Activated CD4-positive, alpha-beta memory T cell treated with anti-CD3 and anti-CD28 coated beads for 36 hours (primary cell): ENCODE results near the gene CCDC142. TPM values are rescaled to one million over a fixed set of nuclear protein-coding genes. Genes with fewer than 3 reads are reported as not detected.

ENCODE experiments used
- CTCF ChIA-PET: fragments of 350-600 bp; sonication (Branson Sonifier 250); formaldehyde crosslinking; loops from one replicate; lab custom pipeline; 2021; ENCODE audit warnings: antibody characterized with exemption, inconsistent platforms; lab: Charles Lee
- POLR2A ChIA-PET: fragments of 350-600 bp; sonication (Branson Sonifier 250); formaldehyde crosslinking; loops from one replicate; lab custom pipeline; 2021; ENCODE audit warnings: antibody characterized with exemption; lab: Charles Lee
- DNase-seq: peaks from one replicate; pipeline ENCODE4 v3.0.0-alpha.2; 2020
- H3K27ac Mint-ChIP-seq: one replicate; pipeline ENCODE4 v1.8.0; 2021; ENCODE audit warnings: mixed read lengths
- H3K27me3 Mint-ChIP-seq: one replicate; pipeline ENCODE4 v1.8.0; 2021; ENCODE audit warnings: mixed read lengths
- H3K36me3 Mint-ChIP-seq: one replicate; pipeline ENCODE4 v1.8.0; 2021; ENCODE audit warnings: mixed read lengths
- H3K4me1 Mint-ChIP-seq: one replicate; pipeline ENCODE4 v1.8.0; 2021; ENCODE audit warnings: low read depth, mixed read lengths
- H3K4me3 Mint-ChIP-seq: one replicate; pipeline ENCODE4 v1.8.0; 2021; ENCODE audit warnings: mild to moderate bottlenecking, mixed read lengths
- H3K9me3 Mint-ChIP-seq: one replicate; pipeline ENCODE4 v1.8.0; 2021; ENCODE audit warnings: mixed read lengths
- intact Hi-C: fragments of 100-400 bp; cut with micrococcal nuclease; formaldehyde crosslinking; loops from one replicate; pipeline ENCODE4 v1.15.1; 2023
- total RNA-seq, 2 experiments: library from RNA; stranded (reverse); gene quantifications; one replicate each; pipeline ENCODE4 v1.2.3, GENCODE V29; 2021

CCDC142 gene
- total RNA-seq, 2 experiments from 2014 or later, result 10.1 to 10.8 TPM

- H3K9me3 Mint-ChIP-seq, result no peaks in the 10 kb centered on the region
- no peak overlapping the region for H3K4me3 Mint-ChIP-seq
- ChIA-PET POLR2A (interaction anchor here (0.8 kb wide), 1 partner anchor 15 kb away, joined by 4 read pairs; no protein-coding TSS in a partner anchor), CTCF (no interaction called here)
- intact Hi-C loops, result no loop called here
- peaks cover 2% of the 10 kb centered on the region for H3K36me3 Mint-ChIP-seq
- DNase-seq, result no peak
- H3K4me1 Mint-ChIP-seq, result peaks cover 39% of the 10 kb centered on the region
- peaks cover 46% of the 10 kb centered on the region for H3K27me3 Mint-ChIP-seq
- no peak overlapping the region for H3K27ac Mint-ChIP-seq
These were observed 30.2 kb upstream of the CCDC142 start for GRCh38 chr2:74512744-74513604.

- CTCF ChIA-PET, result no interaction called here
- no peak overlapping the region for H3K27ac Mint-ChIP-seq
These were observed 28.5 kb upstream of the CCDC142 start for GRCh38 chr2:74511104-74511989.

DNA sequence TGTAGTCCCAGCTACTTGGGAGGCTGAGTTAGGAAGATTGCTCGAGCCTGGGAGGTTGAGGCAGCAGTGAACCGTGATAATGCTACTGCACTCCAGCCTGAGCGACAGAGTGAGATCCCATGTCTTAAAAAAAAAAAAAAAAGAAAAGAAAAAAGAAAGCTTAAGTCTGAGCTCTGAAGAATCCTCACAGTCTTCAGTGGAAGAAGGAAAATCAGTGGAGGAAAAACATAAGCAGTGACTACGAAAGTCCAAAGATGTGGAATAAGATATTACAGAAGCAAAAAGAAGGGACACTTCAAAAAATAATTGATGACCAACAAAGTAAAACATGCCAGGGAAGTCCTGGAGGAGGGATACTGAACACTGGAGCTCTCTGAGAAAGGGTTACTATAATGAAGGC is 27.5 kb upstream of the CCDC142 start:
- Mint-ChIP-seq H3K4me3 (no peak overlapping the region), H3K27ac (no peak overlapping the region), H3K9me3 (no peaks in the 10 kb centered on the region), H3K36me3 (peaks cover 15% of the 10 kb centered on the region), H3K4me1 (peaks cover 34% of the 10 kb centered on the region), H3K27me3 (peaks cover 28% of the 10 kb centered on the region)
- DNase-seq, result no peak
- CTCF ChIA-PET, result interaction anchor here (1.6 kb wide), 1 partner anchor 20 kb away, joined by 8 read pairs; the partner anchor contains the start of genes AUP1 and HTRA2
- POLR2A ChIA-PET, result interaction anchor here (1.0 to 2.1 kb wide), 4 partner anchors 9 to 27 kb away, joined by 3 to 11 read pairs (median 4); partner anchors contain the start of genes AUP1 and HTRA2
- intact Hi-C loops, result no loop called here

More at GRCh38 chr2:74511104-74511989, 28.5 kb upstream of the CCDC142 start:
- POLR2A ChIA-PET, result interaction anchor here (1.3 to 1.5 kb wide), 2 partner anchors 10 to 16 kb away, joined by 3 to 4 read pairs; no protein-coding TSS in a partner anchor
- Mint-ChIP-seq H3K9me3 (no peaks in the 10 kb centered on the region), H3K4me3 (no peak overlapping the region), H3K4me1 (peaks cover 39% of the 10 kb centered on the region), H3K36me3 (peaks cover 9% of the 10 kb centered on the region), H3K27me3 (peaks cover 36% of the 10 kb centered on the region)
- no peak for DNase-seq
- intact Hi-C loops, result no loop called here

DNA sequence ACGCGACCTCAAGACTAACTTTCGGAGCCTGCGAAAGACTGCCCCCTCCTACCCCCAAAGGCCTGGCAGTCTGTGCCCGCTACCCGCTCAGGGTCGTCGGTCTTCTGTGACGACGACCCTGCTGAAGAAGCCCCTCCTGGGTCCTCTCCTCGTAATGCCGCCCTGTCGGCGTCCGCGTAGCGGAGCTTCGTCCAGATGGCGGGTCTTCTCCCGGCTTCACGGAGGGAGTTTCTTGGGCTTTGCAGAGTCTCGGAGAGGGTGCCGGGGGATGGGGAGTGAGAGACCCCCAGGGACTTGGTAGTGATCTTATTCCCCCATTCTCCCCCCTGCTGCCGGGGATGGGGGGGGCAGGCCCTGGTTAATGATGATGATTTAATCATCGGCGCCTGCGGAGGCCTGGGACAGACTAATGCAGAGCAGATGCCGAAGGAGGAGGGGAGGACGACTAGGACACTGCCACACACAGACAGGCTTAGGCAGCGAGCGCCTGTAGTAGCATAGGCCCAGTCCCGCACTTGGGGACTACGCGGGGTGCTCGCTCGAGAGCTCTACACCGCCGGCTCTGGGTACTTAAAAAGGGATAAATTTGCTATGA is 25.2 kb upstream of the CCDC142 start:
- DNase-seq, result no peak
- Mint-ChIP-seq H3K36me3 (peaks cover 30% of the 10 kb centered on the region), H3K27me3 (peaks cover 34% of the 10 kb centered on the region), H3K27ac (peak overlapping the region; percentile 98), H3K4me3 (peak overlapping the region; percentile 91), H3K9me3 (no peaks in the 10 kb centered on the region), H3K4me1 (peaks cover 41% of the 10 kb centered on the region)
- intact Hi-C loops, result loop anchor here (1.0 kb wide), 4 partner anchors 7 to 50 kb away; partner anchors contain the start of genes AUP1, HTRA2, TTC31 and WBP1
- CTCF ChIA-PET, result interaction anchor here (1.0 to 2.0 kb wide), 2 partner anchors 25 to 59 kb away, joined by 3 to 7 read pairs; partner anchors contain the start of genes CCDC142 and TTC31
- POLR2A ChIA-PET, result interaction anchor here (1.1 to 1.9 kb wide), 2 partner anchors 11 to 21 kb away, joined by 4 to 6 read pairs; no protein-coding TSS in a partner anchor

GRCh38 chr2:74507145-74507925 is 24.5 kb upstream of the CCDC142 start, which contains the start of gene PCGF1:
Gene PCGF1 (minus strand): TSS chr2:74507695. CDS start chr2:74507668, 27 bp downstream.
- peak; percentile 99 for DNase-seq
- peaks cover 30% of the 10 kb centered on the region for H3K36me3 Mint-ChIP-seq
- peaks cover 33% of the 10 kb centered on the region for H3K27me3 Mint-ChIP-seq
- intact Hi-C loops, result loop anchor here (1.0 kb wide), 4 partner anchors 8 to 49 kb away; partner anchors contain the start of genes AUP1, HTRA2, TTC31 and WBP1
- CTCF ChIA-PET, result interaction anchor here (0.7 to 2.0 kb wide), 3 partner anchors 14 to 60 kb away, joined by 3 to 7 read pairs (median 3); partner anchors contain the start of genes CCDC142 and TTC31
- no peaks in the 10 kb centered on the region for H3K9me3 Mint-ChIP-seq
- H3K27ac Mint-ChIP-seq, result peak within 1 kb of the TSS; percentile 98
- H3K4me3 Mint-ChIP-seq, result peak within 1 kb of the TSS; percentile 91
- peaks cover 48% of the 10 kb centered on the region for H3K4me1 Mint-ChIP-seq
- POLR2A ChIA-PET, result interaction anchor here (0.5 to 1.9 kb wide), 5 partner anchors 10 to 24 kb away, joined by 3 to 6 read pairs (median 4); no protein-coding TSS in a partner anchor

- H3K27me3 Mint-ChIP-seq, result peaks cover 41% of the 10 kb centered on the region
- ChIA-PET CTCF (interaction anchor here (2.0 kb wide), 1 partner anchor 23 kb away, joined by 7 read pairs; the partner anchor contains the start of genes CCDC142 and TTC31), POLR2A (interaction anchor here (1.3 kb wide), 1 partner anchor 26 kb away, joined by 3 read pairs; no protein-coding TSS in a partner anchor)
- DNase-seq, result no peak
- no peaks in the 10 kb centered on the region for H3K9me3 Mint-ChIP-seq
- H3K36me3 Mint-ChIP-seq, result peaks cover 30% of the 10 kb centered on the region
- no peak overlapping the region for H3K27ac Mint-ChIP-seq
- H3K4me3 Mint-ChIP-seq, result no peak overlapping the region
- H3K4me1 Mint-ChIP-seq, result peaks cover 50% of the 10 kb centered on the region
- intact Hi-C loops, result no loop called here
These were observed 22.8 kb upstream of the CCDC142 start for GRCh38 chr2:74505448-74506246.

DNA sequence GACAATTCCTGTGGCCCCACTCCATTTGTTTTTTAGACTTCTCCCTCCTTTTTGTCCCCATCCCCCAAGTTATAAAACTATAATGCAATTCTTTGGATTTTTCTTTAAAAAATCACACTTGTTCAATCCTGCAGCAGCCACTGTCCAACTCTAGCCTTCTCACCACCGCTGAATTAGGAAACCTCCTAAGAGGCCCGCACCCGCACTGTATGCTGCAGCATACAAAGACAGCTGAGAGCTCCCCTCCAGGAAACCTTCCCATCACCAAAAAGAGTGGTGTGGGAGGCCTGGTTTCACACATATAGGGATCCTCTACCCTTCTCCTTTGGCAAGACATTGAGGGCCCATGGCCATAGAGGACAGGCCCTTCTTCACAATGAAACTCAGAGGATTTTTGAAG is 21.8 kb upstream of the CCDC142 start:
- H3K36me3 Mint-ChIP-seq, result peaks cover 30% of the 10 kb centered on the region
- peaks cover 46% of the 10 kb centered on the region for H3K4me1 Mint-ChIP-seq
- peaks cover 52% of the 10 kb centered on the region for H3K27me3 Mint-ChIP-seq

GRCh38 chr2:74503506-74504475 is 21.0 kb upstream of the CCDC142 start:
- intact Hi-C loops, result no loop called here
- Mint-ChIP-seq H3K9me3 (no peaks in the 10 kb centered on the region), H3K27me3 (peaks cover 57% of the 10 kb centered on the region), H3K27ac (no peak overlapping the region), H3K4me3 (peak overlapping the region; percentile 65), H3K36me3 (peaks cover 30% of the 10 kb centered on the region), H3K4me1 (peaks cover 50% of the 10 kb centered on the region)
- no peak for DNase-seq
- ChIA-PET CTCF (interaction anchor here (0.8 to 3.7 kb wide), 3 partner anchors 9 to 84 kb away, joined by 4 to 15 read pairs (median 6); no protein-coding TSS in a partner anchor), POLR2A (interaction anchor here (1.5 to 1.9 kb wide), 2 partner anchors 13 to 23 kb away, joined by 4 to 6 read pairs; partner anchors contain the start of gene DQX1)

More for the DNA sequence above, 21.8 kb upstream of the CCDC142 start:
- intact Hi-C loops, result no loop called here
- CTCF ChIA-PET, result interaction anchor here (1.3 kb wide), 1 partner anchor 81 kb away, joined by 6 read pairs; no protein-coding TSS in a partner anchor
- Mint-ChIP-seq H3K9me3 (no peaks in the 10 kb centered on the region), H3K4me3 (no peak overlapping the region), H3K27ac (no peak overlapping the region)
- POLR2A ChIA-PET, result interaction anchor here (1.5 to 1.9 kb wide), 2 partner anchors 12 to 22 kb away, joined by 4 to 6 read pairs; partner anchors contain the start of gene DQX1
- no peak for DNase-seq
